T1000 (cell line): Measurements from ENCODE around the gene FCHO1.

Source experiments
- DNase-seq: peaks from one replicate; lab custom pipeline; 2025; ENCODE audit warnings: mixed read lengths; lab: John Stamatoyannopoulos, UW

FCHO1 gene

GRCh38 chr19:17735410-17735809 lies 15.9 kb upstream of the FCHO1 start:
- no peak for DNase-seq

- no peak for DNase-seq
These were observed 13.6 kb upstream of the FCHO1 start for GRCh38 chr19:17737690-17738153.

GRCh38 chr19:17739121-17739875 lies 12.0 kb upstream of the FCHO1 start:
- DNase-seq, result no peak

DNA sequence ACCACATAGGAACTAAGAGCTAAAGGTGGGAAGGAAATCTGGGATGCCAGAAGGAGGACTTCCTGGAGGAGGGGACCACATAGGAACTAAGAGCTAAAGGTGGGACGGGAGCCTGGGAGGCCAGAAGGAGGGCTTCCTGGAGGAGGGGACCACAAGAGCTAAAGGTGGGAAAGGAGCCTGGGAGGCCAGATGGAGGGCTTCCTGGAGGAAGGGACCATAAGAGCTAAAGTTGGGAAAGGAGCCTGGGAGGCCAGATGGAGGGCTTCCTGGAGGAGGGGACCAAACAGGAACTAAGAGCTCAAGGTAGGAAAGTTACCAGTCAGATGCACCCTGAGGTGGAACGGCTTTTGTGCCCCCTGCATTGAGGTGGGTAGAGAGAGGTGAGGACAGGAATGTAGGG lies 9.8 kb upstream of the FCHO1 start:
- DNase-seq, result no peak

DNA sequence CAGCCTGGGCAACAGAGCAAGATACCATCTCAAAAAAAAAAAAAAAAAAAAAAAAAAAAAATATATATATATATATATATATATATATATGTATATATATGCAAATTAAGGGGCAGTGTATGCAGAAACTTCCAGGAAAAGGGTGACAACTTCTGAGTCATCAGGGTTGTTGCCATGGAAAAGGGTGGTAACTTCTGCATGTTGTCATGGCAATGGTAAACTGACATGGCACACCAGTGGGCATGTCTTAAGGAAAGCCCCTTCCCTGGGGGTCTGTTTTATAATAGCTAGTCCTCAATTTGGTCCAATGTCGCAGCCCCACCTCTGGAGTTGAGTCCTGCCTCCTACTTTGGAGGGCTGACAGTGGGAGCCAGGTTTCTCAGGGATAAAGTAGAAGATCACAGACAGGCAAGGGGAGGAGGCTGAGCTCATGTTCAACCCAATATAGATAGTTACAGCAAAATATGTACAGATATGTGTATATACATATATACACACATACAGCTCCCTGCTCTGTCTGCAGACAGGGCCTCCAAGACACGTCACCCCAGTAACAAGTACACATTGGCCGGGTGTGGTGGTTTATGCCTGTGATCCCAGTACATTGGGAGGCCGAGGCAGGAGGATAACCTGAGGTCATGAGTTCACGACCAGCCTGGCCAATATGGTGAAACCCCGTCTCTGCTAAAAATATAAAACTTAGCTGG lies 7.2 kb upstream of the FCHO1 start:
- DNase-seq, result no peak

GRCh38 chr19:17747205-17748098 lies 3.8 kb upstream of the FCHO1 start:
- peak; percentile 84 for DNase-seq

- no peak for DNase-seq
These were observed 2.2 kb upstream of the FCHO1 start for GRCh38 chr19:17748884-17749638.

DNA sequence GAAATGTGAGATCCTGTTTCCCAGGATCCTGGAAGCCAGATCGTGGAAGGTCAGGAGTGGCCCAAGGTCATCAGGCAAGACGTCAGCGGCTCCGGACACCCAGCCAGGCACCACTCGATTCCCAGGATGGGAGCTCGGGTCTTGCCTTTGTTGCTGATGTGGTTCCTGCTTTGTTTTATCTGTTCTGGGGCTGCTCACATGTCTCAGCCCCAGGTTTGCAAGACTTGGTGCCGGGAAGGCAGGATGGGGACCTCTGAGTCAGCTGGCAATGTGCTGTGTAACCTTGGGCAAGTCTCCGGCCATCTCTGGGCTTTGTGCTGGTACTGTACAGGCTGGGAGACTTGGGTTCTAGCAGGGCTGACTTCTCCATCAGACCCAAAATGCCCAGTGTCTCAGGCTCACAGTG lies 1.4 kb upstream of the FCHO1 start:
- no peak for DNase-seq

- no peak for DNase-seq
These were observed 616 bp downstream of the FCHO1 start for GRCh38 chr19:17751912-17752273.

GRCh38 chr19:17752865-17753639 lies 1.8 kb downstream of the FCHO1 start:
- DNase-seq, result no peak

DNA sequence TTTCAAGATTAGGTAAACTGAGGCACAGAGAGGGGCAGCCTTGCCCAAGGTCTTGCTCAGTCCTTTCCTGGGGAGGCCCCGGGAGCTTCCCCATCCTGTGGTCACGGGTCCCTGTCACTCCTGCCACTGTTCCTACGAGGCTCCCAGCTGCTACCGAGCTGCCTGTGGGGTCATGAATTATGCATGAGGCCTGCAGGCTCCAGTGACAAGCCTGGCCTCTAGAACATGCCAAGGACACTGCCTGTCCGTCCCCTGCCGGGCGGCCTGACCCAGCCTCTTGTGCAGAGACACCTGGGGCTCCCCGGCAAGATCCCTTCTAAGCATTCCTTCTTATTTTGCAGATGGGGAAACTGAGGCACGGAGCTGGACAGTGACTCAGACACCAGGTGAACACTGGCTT lies 2.7 kb downstream of the FCHO1 start:
- no peak for DNase-seq

DNA sequence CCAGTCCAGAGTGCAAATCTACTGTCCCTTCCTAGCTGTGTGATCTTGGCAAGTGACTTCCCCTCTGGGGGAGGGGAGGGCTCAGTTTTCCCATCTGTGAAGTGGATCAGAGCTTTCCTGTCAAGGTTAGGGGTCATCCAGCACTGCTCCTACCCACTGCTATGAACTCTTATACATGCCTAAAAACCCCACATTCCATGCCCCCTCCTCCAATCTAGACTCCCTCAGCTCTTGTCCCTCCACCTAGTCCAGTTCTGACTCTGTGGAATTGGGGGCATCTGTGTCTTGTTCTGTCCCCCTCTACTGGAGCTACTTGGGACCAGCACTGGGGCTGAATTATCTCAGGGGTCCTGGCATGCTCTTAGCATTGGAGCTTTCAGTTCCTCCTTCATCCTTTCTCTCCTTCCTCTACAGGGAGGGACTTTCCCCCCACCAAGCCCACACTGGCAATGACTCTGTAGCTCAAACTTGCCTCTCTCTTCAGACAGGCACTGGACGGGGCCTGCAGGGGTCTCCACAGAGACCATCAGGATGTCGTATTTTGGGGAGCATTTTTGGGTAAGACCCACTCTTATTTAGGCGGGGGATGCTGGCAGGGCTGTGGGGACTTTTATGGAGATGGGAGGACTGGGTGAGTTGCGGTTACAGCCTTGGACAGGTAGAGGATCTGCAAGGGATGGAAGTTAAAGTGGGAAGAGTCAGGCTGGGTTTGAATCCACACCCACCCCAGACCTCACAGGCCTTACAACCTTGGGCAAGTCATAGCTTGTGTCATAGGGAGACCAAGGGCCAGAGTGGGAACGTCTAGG lies 3.6 kb downstream of the FCHO1 start:
- no peak for DNase-seq

- no peak for DNase-seq
These were observed 4.2 kb downstream of the FCHO1 start for GRCh38 chr19:17755443-17755890.

- DNase-seq, result no peak
These were observed 4.8 kb downstream of the FCHO1 start for GRCh38 chr19:17755977-17756670.

DNA sequence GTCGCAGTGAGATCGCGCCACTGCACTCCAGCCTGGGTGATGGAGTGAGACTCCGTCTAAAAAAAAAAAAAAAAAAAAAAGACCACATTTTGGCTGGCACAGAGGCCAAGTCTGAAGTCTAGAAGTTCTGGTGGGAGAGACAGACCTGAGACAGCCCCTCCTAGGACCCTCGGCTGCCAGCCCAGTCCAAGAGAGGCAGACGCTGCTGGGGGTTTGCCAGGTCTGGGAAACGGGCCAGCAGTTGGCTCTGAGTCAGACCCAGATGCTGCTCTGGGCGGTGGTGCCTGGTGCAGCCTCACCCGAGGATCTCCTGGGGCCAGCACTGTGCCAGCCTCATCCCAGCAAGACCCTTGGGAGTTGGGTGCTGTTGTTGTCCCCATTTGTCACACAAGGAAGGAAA lies 5.8 kb downstream of the FCHO1 start:
- DNase-seq, result peak; percentile 39

- DNase-seq, result no peak
These were observed 7.2 kb downstream of the FCHO1 start for GRCh38 chr19:17758515-17758914.

- DNase-seq, result no peak
These were observed 9.9 kb downstream of the FCHO1 start for GRCh38 chr19:17761148-17761547.

GRCh38 chr19:17762505-17763229 lies 11.4 kb downstream of the FCHO1 start:
- peak; percentile 32 for DNase-seq

DNA sequence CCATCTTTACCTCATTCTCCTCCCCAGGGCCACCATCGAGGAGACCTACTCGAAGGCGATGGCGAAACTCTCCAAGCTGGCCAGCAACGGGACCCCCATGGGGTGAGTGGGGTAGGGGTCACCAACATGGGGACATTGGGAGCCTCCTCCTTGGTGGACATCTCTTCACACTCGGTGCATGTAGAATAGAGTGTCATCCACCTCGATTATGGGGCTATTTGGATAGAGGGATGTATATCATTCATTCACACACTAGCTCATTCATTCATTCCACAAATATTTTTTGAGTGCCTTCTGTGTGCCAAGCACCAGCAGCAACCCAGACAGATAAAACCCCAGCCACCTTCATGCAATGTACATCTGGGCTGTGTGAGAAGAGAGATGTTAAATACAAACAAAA lies 13.1 kb downstream of the FCHO1 start:
- no peak for DNase-seq
